ENCODE measurements around the gene CSAG2. TPM values are rescaled to one million over a fixed set of nuclear protein-coding genes. Genes with fewer than 3 reads are reported as not detected.
"Not testable (repeated sequence)": the region's sequence is repeated elsewhere in the genome, so short reads cannot be mapped to it uniquely, and the experiment has no call there.

Gene CSAG2, protein sequence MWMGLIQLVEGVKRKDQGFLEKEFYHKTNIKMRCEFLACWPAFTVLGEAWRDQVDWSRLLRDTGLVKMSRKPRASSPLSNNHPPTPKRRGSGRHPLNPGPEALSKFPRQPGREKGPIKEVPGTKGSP
- 0.31 TPM in 1 of 2 replicates, not detected in the other for total RNA-seq

DNA sequence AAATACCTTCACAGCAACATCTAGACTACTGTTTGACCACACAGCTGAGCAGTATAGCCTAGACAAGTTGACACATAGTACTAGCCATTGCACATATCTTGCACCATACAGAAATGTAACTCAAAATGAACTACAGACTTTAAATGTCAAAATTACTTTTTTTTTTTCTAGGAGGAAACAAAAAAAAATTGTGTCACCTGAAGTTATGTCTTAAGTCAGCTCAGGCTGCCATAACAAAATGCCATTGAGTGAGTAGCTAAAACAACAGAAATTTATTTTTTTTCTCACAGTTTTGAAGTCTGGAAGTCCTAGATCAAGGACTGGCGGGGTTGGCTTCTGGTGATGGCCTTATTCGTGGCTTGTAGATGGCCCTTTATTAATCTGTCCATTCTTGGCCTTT lies at the start of gene CSAG2:
Gene CSAG2 (minus strand): TSS at position 101 of the 400 bp plus-strand sequence. CDS start 161 bp downstream, outside the sequence.
- H3K27me3 Mint-ChIP-seq (ENCODE audit: insufficient read depth); intact Hi-C loops (cut with micrococcal nuclease); H3K27ac Mint-ChIP-seq: not testable (repeated sequence)

GRCh38 chrX:152754871-152755270 lies 45.8 kb upstream of the CSAG2 start:
- H3K4me1 Mint-ChIP-seq (ENCODE audit: low read depth); intact Hi-C loops (cut with micrococcal nuclease); H3K4me3 Mint-ChIP-seq; DNase-seq (ENCODE audit: low spot score); H3K9me3 Mint-ChIP-seq; H3K27me3 Mint-ChIP-seq (ENCODE audit: insufficient read depth); H3K27ac Mint-ChIP-seq; H3K36me3 Mint-ChIP-seq (ENCODE audit: low read depth): not testable (repeated sequence)

More for the DNA sequence above, at the start of gene CSAG2:
- H3K36me3 Mint-ChIP-seq (ENCODE audit: low read depth); DNase-seq (ENCODE audit: low spot score); H3K4me1 Mint-ChIP-seq (ENCODE audit: low read depth); H3K4me3 Mint-ChIP-seq; H3K9me3 Mint-ChIP-seq: not testable (repeated sequence)

DNA sequence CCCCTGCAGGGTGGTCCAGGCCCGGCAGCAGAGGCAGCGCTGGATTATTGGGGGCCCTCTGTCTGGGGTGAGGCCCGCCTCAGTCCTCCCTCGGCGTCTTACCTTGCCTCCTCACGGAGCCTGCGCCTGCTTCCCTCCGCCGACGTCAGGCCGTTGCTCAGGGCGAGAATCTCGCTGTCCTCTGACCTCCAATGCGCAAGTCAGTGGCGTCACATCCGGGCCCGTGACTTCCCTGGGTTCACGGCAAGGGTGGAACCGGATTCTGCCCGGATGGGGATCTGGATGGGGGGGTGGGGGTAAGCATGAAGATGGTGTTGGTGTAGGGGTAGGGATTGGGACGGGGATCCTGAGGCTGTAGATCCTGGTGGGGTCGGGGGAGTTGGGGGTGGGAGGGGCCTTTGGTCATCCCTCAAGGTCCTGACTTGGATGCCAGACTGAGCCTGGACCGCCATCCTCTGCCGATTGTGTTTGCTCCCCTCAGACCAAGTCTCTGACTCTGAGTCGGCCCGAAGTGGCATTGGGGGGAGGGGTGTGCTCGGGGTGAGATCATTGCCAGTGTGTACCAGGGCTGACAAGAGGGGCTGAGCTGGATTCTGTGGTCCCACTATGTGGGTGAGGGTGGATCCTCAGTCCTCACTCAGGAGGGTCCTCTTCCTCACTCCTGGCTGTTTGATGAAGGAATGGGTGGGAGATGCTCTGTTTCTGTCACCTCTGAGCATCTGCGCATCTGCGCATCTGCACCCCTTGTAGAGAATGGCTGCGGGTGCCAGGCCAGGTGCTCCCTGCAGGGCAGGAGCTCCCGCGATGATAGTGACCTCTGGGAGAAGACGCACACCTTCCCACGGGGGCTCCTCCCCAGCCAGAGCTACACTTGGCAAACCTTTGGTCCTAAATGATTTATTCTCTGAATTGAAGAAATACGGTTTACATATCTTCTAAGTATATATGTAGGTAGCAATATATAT lies 44.9 kb upstream of the CSAG2 start, which contains the start of gene MAGEA2:
Gene MAGEA2 (minus strand): TSS at position 157 of the 965 bp plus-strand sequence. CDS start 2,479 bp downstream, outside the sequence.
- DNase-seq (ENCODE audit: low spot score); H3K4me1 Mint-ChIP-seq (ENCODE audit: low read depth): not testable (repeated sequence)

DNA sequence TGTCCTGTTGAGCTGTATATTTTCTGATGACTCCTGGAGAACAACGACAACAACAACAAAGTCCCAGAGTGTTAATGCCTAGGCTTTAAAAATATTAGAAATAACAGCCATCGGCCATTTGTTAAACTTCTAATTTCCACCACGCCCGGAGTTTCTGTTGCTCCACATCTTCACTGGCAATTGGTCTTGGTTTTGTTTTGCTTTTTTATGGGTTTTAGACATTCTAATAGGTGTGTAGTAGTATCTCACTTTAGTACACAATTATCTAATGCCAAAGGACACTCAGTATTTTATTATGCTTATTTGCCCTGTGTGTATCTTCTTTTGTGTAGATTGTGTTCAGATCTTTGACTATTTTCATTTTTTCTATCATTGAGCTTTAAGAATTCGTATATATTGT lies 29.5 kb upstream of the CSAG2 start:
- Mint-ChIP-seq H3K27me3 (ENCODE audit: insufficient read depth) (no peaks in the 10 kb centered on the region), H3K4me1 (ENCODE audit: low read depth) (no peaks in the 10 kb centered on the region), H3K9me3 (no peaks in the 10 kb centered on the region), H3K27ac (no peak overlapping the region), H3K36me3 (ENCODE audit: low read depth) (no peaks in the 10 kb centered on the region), H3K4me3 (no peak overlapping the region)
- intact Hi-C loops (cut with micrococcal nuclease): no loop called here
- no peak for DNase-seq (ENCODE audit: low spot score)

More for the DNA sequence above, 44.9 kb upstream of the CSAG2 start, which contains the start of gene MAGEA2:
- H3K9me3 Mint-ChIP-seq; H3K27ac Mint-ChIP-seq; intact Hi-C loops (cut with micrococcal nuclease); H3K27me3 Mint-ChIP-seq (ENCODE audit: insufficient read depth); H3K4me3 Mint-ChIP-seq; H3K36me3 Mint-ChIP-seq (ENCODE audit: low read depth): not testable (repeated sequence)

DNA sequence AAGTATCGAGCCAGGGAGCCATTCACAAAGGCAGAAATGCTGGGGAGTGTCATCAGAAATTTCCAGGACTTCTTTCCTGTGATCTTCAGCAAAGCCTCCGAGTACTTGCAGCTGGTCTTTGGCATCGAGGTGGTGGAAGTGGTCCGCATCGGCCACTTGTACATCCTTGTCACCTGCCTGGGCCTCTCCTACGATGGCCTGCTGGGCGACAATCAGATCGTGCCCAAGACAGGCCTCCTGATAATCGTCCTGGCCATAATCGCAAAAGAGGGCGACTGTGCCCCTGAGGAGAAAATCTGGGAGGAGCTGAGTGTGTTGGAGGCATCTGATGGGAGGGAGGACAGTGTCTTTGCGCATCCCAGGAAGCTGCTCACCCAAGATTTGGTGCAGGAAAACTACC lies 27.5 kb upstream of the CSAG2 start:
- intact Hi-C loops (cut with micrococcal nuclease); H3K4me3 Mint-ChIP-seq; H3K36me3 Mint-ChIP-seq (ENCODE audit: low read depth); DNase-seq (ENCODE audit: low spot score); H3K27me3 Mint-ChIP-seq (ENCODE audit: insufficient read depth); H3K27ac Mint-ChIP-seq; H3K9me3 Mint-ChIP-seq; H3K4me1 Mint-ChIP-seq (ENCODE audit: low read depth): not testable (repeated sequence)

DNA sequence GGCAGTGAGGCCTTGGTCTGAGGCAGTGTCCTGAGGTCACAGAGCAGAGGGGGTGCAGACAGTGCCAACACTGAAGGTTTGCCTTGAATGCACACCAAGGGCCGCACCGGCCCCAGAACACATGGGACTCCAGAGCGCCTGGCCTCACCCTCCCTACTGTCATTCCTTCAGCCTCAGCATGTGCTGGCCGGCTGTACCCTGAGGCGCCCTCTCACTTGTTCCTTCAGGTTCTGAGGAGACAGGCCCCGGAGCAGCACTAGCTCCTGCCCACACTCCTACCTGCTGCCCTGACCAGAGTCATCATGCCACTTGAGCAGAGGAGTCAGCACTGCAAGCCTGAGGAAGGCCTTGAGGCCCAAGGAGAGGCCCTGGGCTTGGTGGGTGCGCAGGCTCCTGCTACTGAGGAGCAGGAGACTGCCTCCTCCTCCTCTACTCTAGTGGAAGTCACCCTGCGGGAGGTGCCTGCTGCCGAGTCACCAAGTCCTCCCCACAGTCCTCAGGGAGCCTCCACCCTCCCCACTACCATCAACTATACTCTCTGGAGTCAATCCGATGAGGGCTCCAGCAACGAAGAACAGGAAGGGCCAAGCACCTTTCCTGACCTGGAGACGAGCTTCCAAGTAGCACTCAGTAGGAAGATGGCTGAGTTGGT lies 26.9 kb upstream of the CSAG2 start:
- H3K9me3 Mint-ChIP-seq: no peaks in the 10 kb centered on the region
- no peak overlapping the region for H3K27ac Mint-ChIP-seq
- intact Hi-C loops (cut with micrococcal nuclease): no loop called here
- no peak overlapping the region for H3K4me3 Mint-ChIP-seq
- H3K4me1 Mint-ChIP-seq (ENCODE audit: low read depth): no peaks in the 10 kb centered on the region
- DNase-seq (ENCODE audit: low spot score): no peak
- H3K27me3 Mint-ChIP-seq (ENCODE audit: insufficient read depth): no peaks in the 10 kb centered on the region
- no peaks in the 10 kb centered on the region for H3K36me3 Mint-ChIP-seq (ENCODE audit: low read depth)

GRCh38 chrX:152735101-152735500 lies 26.0 kb upstream of the CSAG2 start:
- H3K4me1 Mint-ChIP-seq (ENCODE audit: low read depth): no peaks in the 10 kb centered on the region
- intact Hi-C loops (cut with micrococcal nuclease): no loop called here
- no peaks in the 10 kb centered on the region for H3K36me3 Mint-ChIP-seq (ENCODE audit: low read depth)
- H3K27ac Mint-ChIP-seq: no peak overlapping the region
- no peak for DNase-seq (ENCODE audit: low spot score)
- no peak overlapping the region for H3K4me3 Mint-ChIP-seq
- no peaks in the 10 kb centered on the region for H3K9me3 Mint-ChIP-seq
- peaks cover 2% of the 10 kb centered on the region for H3K27me3 Mint-ChIP-seq (ENCODE audit: insufficient read depth)

DNA sequence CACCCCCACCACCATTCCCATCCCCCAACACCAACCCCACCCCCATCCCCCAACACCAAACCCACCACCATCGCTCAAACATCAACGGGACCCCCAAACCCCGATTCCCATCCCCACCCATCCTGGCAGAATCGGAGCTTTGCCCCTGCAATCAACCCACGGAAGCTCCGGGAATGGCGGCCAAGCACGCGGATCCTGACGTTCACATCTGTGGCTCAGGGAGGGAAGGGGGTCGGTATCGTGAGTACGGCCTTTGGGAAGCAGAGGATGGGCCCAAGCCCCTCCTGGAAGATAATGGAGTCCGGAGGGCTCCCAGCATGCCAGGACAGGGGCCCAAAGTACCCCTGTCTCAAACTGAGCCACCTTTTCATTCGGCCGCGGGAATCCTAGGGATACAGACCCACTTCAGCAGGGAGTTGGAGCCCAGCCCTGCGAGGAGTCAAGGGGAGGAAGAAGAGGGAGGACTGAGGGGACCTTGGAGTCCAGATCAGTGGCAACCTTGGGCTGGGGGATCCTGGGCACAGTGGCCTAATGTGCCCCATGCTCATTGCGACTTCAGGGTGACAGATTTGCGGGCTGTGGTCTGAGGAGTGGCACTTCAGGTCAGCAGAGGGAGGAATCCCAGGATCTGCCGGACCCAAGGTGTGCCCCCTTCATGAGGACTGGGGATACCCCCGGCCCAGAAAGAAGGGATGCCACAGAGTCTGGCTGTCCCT lies 25.2 kb upstream of the CSAG2 start:
- H3K36me3 Mint-ChIP-seq (ENCODE audit: low read depth); H3K9me3 Mint-ChIP-seq; H3K27ac Mint-ChIP-seq; H3K4me1 Mint-ChIP-seq (ENCODE audit: low read depth); H3K4me3 Mint-ChIP-seq; DNase-seq (ENCODE audit: low spot score); H3K27me3 Mint-ChIP-seq (ENCODE audit: insufficient read depth); intact Hi-C loops (cut with micrococcal nuclease): not testable (repeated sequence)

GRCh38 chrX:152733261-152733975 lies 24.3 kb upstream of the CSAG2 start, which contains the start of the genes CSAG1 and MAGEA12:
Gene CSAG1, minus strand, starts transcription at chrX:152733721. Its CDS starts 1,261 bp downstream, at chrX:152732460.
Gene MAGEA12, plus strand, starts transcription at chrX:152733757. Its CDS starts 2,405 bp downstream, at chrX:152736162.
- Mint-ChIP-seq H3K9me3 (no peaks in the 10 kb centered on the region), H3K4me1 (ENCODE audit: low read depth) (no peaks in the 10 kb centered on the region), H3K36me3 (ENCODE audit: low read depth) (no peaks in the 10 kb centered on the region), H3K4me3 (no peak within 1 kb of the TSS), H3K27ac (no peak within 1 kb of the TSS), H3K27me3 (ENCODE audit: insufficient read depth) (peaks cover 9% of the 10 kb centered on the region)
- no peak for DNase-seq (ENCODE audit: low spot score)
- intact Hi-C loops (cut with micrococcal nuclease): no loop called here

DNA sequence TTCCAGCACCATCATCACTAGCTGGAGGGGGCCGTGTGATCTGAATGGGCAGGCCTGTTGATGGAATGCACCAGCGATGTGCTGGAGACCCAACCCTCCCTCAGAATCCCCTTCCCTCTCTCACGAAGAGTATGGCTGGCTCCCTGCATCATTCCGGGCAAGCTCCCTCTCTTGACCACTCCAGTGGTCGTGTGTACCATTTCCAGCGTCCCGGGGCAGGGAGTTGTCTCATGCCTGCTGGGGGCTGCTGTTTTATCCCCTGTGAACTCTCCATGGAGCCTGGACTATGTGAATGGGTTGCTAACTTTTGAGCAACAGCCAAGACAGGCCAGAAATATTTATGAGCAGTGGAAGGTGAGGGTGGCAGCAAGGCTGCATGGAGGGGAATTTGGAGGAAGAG lies 16.3 kb upstream of the CSAG2 start:
- no peak for DNase-seq (ENCODE audit: low spot score)
- intact Hi-C loops (cut with micrococcal nuclease): no loop called here
- H3K9me3 Mint-ChIP-seq: no peaks in the 10 kb centered on the region
- H3K27ac Mint-ChIP-seq: no peak overlapping the region
- H3K4me3 Mint-ChIP-seq: no peak overlapping the region
- H3K27me3 Mint-ChIP-seq (ENCODE audit: insufficient read depth): peaks cover 11% of the 10 kb centered on the region
- H3K36me3 Mint-ChIP-seq (ENCODE audit: low read depth): no peaks in the 10 kb centered on the region
- no peaks in the 10 kb centered on the region for H3K4me1 Mint-ChIP-seq (ENCODE audit: low read depth)

DNA sequence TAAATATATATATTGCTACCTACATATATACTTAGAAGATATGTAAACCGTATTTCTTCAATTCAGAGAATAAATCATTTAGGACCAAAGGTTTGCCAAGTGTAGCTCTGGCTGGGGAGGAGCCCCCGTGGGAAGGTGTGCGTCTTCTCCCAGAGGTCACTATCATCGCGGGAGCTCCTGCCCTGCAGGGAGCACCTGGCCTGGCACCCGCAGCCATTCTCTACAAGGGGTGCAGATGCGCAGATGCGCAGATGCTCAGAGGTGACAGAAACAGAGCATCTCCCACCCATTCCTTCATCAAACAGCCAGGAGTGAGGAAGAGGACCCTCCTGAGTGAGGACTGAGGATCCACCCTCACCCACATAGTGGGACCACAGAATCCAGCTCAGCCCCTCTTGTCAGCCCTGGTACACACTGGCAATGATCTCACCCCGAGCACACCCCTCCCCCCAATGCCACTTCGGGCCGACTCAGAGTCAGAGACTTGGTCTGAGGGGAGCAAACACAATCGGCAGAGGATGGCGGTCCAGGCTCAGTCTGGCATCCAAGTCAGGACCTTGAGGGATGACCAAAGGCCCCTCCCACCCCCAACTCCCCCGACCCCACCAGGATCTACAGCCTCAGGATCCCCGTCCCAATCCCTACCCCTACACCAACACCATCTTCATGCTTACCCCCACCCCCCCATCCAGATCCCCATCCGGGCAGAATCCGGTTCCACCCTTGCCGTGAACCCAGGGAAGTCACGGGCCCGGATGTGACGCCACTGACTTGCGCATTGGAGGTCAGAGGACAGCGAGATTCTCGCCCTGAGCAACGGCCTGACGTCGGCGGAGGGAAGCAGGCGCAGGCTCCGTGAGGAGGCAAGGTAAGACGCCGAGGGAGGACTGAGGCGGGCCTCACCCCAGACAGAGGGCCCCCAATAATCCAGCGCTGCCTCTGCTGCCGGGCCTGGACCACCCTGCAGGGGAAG lies 5.0 kb upstream of the CSAG2 start, which contains the start of gene MAGEA2B:
Gene MAGEA2B (plus strand): TSS at position 814 of the 973 bp plus-strand sequence. CDS start 2,479 bp downstream, outside the sequence.
- H3K4me1 Mint-ChIP-seq (ENCODE audit: low read depth); H3K27me3 Mint-ChIP-seq (ENCODE audit: insufficient read depth); H3K36me3 Mint-ChIP-seq (ENCODE audit: low read depth); H3K27ac Mint-ChIP-seq; intact Hi-C loops (cut with micrococcal nuclease); H3K9me3 Mint-ChIP-seq; DNase-seq (ENCODE audit: low spot score); H3K4me3 Mint-ChIP-seq: not testable (repeated sequence)

Data from activated T-helper 1 cell treated with anti-CD3 and anti-CD28 coated beads, Interleukin-12 subunit alpha, Interleukin-12 subunit beta, Interleukin-2, Interleukin-4 antibody, amounts not matched to agents 30 ng/mL and 10 ng/mL and 1 ng/mL, durations not matched to agents 14 hours and 24 hours and 36 hours (primary cell).